Stimulated activated CD8-positive, alpha-beta memory T cell treated with anti-CD3 and anti-CD28 coated beads, Interleukin-15, amount 100 ng/mL, for 4 hours (primary cell): ENCODE results near the gene DPF3.

Experiments used
- DNase-seq, 2 donors: peaks; one replicate each; pipeline ENCODE4 v3.0.0-alpha.2; 2020; ENCODE audit warnings: low read depth in 2 of 2

Gene DPF3

DNA sequence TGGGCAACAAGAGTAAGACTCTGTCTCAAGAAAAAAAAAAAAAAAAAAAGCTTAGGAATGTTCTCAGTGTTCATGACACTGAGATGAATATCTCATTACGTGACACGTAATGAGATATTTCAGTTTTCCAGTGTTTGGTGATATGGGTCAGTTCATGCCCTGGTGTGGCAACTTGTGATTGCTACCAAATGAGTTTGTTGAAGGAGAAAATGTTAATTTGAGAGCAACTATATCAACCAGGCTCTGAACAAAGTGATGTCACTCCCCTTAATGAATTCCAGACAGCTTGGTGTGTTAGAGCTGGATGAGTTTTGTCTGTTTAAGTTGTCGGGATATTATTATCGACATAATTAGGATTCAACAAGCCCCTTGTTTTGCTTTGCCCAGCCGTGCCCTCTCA lies 211.7 kb downstream of the DPF3 start:
- no peak for DNase-seq

DNA sequence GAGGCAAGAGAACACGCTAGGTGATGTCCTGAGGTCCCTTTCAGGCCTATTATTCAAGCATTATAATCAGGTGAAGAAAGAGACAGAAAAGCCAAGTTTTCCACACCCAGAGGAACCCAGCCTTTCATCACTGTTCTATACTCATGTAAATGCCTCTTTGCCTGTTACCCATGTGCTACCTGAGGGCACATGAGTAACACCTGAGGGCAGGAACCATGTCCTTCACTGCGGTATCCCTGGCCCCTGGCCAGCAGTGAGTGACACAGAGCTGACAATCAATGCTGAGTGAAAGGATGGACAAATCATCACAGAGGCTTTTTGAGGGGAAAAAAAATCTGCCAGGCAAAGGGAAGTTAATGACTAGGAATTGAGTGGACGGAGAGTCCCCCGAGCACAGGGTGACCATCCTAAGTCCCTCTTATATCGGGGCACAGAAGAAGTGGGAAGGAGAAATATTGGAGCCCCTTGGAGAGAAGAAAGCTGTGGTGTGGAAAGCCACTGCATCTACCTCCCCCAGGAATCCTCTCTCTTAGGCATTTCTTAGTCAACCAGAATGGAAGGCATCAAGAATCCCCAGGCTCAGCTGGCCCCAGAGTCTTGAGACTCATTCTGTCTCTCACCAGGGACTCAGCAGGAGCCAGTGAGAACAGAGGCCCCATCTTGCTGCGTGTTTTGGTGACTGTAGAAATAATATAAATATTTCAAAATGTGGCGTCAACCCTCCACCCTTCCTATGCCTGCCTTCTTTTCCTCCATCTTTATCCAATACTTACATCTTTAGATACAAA lies 212.9 kb downstream of the DPF3 start:
- no peak for DNase-seq

DNA sequence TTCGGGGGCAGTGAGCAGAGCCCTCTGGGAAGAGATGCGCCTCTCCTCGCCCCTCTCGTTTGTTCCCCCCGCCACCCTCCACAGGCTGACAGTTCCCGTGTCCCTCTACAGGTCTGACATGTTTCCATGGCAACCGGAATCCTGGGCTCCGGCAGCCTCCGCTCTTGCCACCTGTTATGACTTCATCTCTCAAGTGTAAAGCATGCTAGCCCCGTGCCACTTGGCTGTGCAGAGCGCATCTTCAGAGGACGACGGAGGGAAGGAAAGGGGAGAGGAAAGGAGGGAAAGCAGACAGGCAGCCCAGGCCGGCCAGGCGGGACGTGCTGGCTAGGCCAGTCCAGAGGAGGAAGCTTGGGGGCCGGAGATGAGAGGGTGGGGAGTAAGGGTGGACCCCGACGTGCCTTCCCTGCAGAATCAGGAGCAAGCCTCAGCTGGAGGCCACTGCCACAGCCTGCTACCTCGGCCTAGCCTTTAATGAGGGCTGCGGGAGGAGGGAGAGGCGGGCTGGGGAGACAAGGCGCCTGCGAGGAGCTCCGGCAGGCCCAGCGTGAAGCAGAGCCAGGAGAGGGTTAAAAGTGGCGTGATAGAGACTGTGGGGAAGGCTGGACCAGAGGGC lies 214.3 kb downstream of the DPF3 start:
- no peak for DNase-seq

DNA sequence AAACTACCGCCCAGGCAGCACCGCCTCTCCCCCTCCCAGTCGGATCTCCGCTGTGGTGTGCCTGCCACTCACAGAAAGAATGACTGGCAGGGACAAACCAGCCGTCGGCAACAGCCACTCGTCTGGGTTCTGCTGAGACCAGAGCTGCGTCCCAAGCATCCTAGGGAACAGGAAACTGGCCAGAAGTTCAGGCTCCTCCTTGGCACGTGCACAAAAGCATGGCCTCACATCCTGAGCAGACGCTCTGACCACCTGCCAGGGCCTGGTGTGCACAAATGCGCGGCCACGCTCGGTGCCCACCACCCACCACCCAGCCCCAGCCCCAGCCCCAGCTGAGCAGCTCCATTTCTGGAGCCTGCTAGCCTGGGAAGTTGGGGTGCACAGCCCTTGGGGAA lies 214.8 kb downstream of the DPF3 start:
- no peak for DNase-seq

DNA sequence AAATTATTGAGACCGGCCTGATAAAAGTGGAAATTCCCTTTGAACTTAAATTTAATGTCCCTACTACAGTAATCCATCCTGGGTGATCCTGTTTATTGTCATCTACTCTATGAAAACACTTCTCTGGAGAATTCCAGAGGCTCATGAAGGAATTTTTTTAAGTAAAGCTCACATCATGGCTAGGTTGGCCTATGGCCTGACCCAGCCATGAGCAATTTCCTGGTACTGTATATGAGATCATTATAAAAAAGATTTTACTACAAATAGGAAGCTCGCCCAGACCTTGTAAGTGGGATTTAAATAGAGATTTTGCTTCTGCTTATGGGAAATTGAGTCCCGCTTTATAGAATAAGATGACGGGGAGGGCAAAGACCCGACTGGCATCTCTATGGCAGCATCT lies 215.5 kb downstream of the DPF3 start:
- DNase-seq: no peak

DNA sequence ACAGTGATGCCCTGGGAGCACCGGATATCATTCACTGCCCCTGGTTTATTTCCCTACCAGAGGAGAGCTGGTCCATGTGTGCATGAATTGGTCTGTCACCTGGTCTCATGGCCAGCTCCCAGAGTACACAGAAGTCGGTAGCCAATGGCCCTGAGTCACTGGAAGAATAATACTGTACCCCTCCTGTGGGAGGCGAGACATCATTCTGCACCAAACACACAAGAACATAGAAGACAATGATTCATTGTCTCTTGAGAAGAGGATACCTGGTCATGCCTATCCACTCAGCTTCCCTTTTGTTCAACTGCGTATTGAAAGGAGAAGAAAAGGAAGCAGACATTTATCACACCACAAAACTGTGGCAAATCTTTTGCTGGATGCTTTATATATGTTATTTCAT lies 216.2 kb downstream of the DPF3 start:
- DNase-seq: no peak

DNA sequence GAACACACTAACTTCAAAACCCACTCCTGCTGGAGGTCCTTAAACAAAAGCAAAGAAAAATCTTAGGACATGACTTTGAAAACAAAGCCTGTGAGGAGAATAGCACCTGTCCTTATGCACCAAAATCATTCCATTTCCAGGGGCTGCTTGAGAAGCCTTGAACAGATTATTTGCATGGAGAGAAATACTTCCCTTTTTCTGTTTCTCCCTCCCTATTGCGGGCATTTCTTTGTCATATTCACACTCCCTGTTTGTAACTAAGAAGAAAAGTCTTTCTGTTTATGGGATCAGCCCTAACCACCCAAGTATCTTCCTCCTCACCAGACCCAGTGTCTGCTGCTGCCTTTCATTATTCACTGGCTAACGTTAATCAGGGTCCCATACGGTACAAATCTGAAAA lies 218.8 kb downstream of the DPF3 start:
- DNase-seq: no peak

DNA sequence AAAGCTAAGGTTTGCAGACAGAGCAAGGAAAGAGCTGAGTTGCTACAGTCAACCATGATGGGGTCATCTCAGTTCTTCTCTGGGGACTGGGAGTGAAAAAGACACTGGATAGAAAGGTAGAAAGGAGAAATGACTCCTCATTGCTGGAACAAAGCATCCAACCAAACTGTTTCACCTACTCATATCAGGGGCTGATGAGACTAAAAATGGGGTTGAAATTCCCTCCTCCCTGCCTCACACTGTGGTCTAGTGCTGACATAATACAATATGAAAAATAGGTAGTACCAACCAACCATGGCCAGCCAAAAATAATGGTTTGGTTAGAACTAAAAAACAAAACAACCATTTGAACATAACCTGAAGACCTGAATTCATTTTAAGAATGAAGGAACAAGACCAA lies 220.7 kb downstream of the DPF3 start:
- no peak for DNase-seq

DNA sequence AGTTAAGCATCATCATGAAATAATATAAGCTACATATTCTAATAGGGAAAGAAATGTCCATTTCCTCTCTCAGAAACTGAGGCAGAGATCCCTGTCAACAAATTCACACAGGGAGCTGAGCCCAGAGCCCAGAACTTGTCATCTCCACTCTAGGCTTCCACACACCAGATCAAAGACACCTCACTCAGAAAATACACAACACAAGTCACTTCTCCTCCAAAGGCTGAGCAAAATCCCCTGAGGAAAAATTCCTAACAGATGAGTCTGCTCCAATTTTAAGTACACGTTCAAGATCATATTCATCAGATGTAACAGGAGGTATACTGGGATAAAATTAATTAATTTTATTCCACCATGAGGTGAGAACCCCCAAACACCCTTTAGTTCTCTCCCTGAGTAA lies 227.3 kb downstream of the DPF3 start:
- no peak for DNase-seq

DNA sequence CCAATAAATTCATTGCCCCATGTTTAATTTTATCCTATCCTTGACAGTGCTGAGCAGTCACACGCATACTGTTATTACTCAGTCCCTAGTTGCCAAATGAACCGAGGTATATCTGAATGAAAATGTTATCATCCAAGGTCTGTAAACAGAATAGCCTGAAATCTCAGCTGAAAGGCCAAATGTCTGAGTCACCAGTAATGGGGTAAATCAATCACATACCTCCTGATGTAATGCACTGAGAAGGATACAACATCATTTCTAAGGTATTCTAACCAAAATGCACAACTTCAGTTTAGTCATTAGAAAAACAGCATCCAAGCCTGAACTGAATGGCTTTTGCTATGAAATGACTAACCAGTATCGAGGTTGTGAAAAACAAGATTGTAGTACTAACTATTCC lies 228.6 kb downstream of the DPF3 start:
- DNase-seq: no peak

DNA sequence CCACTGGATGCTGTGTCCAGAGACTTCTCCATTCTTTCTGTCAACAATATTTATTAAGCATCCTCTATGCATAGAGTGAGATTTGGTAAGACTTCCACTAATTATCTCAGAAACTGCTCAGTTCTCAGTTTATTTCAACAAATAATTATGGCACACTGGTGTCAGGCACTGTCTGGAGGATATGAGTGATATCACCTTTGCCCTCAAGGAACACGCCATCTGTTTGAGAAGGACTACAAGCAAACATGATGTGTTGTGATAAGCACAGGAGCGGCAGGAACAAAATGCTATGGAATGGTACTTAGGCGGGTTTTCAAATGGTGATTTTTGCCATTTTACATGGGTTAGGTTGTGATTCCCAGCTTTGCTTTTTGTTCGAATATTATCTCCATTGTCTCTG lies 229.2 kb downstream of the DPF3 start:
- no peak for DNase-seq

DNA sequence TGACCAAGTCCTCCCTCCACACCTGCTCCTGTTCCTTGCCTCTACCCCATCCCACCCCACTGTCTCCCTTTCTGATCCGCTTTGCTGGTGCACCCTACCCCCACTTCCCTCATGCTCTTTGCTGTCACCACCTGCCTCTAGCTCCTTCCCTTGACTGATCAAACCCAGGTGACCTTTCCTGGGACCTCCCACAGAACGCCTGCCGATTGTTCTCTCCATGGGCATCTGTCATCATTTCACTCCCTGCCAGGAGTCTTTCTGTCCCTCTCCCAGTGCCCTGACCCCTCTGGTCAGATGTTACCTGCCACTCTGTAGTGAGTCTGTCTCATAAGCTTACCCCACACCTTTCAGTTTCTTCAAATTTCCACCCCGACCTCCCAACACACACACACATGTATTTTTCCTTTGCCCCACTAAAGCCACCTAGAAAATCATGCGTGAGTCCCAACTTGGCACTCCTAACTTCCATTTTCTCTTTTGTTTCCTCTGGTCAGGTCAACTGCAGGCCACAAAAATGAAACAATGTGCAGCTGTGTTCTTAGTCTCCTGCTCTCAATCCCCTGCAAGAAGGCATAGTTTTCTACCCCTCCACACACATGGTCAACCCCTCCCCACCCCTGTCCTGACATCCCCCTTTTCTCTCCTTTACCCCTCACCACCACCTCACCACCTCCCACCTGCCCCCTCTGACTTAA lies 229.8 kb downstream of the DPF3 start:
- no peak for DNase-seq

DNA sequence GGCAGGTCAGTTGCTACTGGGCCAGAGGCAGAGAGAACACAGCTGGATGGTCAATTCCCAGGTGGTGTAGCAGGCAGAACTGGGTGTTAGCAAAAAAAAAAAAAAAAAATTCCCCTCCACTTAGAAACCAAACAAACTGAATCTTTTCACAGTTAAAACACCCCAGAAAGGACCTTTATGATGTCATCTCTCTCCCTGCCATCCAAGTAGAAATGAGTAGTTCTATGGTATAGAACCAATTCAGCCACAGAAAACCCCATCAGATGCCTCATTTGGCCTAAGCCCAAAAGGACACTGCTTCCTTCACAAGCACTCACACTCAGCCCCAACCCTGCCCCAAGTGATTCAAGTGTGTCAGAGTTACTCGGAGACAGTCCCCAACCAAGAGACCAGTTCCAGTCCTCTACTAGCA lies 230.8 kb downstream of the DPF3 start:
- DNase-seq: no peak

DNA sequence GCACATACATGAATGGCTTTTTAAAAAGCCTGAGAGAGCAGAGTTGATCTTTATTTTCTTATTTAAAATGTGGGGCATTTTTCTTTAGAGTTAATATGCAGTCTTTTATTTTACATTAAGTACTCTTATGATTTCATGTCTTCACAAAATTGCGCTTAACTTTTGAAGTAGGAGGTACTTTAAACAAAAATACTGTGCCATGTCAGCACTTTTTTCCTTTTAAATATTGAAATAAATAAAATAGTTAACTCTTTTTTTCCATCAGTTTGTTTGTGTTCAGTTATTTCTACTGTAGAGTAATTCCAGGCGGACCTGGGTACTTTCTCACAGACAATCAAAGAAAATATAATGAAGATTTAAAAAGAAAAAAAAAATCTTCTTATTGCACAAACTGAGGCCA lies 231.7 kb downstream of the DPF3 start:
- DNase-seq: no peak

DNA sequence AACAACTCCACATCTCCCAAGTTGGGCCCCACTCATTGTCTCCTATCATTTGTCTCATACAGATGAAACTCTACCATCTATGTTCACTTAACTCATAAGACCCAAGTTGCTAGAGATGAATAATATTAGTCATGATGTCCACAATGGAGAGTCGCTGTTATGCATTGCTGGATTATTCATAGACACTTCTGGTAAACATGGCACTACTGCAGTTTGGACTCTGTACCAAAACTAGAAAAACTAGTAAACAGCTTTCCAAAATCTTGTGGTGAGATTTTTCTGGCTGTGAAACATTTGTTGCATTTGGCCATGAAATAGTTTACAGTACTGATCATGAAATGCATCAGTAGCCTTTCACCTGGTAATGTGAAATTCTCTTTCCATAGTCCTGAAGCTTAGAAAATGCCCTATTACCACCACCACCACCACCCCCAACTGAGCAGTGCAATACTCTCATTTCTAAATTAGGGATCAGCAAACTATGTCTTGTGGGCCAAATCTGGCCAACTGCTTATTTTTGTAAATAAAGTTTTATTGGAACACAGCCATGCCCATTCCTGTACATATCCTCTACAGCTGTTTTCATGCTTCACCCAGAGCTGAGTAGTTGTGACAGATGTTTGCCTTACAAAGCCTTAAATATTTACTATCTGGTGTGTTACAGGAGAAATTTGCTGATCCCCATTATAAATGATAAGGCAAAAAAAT lies 236.5 kb downstream of the DPF3 start:
- no peak for DNase-seq

DNA sequence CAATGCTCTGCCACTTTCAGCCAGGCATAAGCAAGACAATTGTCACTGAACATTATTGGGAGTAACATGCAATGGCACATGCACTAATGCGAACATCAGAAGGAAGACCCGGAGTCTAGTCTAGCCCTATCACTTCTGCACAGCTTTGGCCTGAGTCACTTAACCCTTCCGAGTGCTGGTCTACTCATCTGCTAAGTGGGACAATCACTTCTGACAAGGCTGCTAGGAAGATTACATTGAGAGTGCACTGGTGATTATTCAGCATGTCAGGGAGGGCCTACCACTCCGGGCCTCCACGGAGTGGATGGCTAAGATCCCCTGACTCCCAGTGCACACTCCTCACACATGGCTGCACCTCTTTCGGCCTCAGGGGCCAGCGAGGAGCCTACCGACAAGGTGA lies 240.9 kb downstream of the DPF3 start:
- no peak for DNase-seq

DNA sequence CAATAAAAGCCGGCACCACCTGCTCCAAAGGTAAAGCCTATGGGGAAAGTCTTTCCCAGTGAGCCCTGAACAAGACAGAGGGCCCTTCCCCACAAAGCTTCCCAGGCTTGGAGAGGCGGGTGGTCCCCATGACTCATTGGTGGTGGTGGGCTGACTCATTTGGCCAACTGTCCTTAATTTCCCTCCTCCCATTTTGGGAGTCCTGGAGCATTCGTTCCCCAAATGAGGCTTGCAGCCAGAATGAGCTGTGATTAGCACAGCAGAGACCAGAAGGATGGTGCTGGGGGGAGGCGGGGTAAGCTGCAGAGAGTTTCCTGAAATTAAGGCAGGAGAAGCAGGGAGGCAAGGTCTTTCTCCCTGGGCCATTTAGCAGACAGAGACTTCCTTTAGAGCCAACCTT lies 241.7 kb downstream of the DPF3 start:
- no peak for DNase-seq

DNA sequence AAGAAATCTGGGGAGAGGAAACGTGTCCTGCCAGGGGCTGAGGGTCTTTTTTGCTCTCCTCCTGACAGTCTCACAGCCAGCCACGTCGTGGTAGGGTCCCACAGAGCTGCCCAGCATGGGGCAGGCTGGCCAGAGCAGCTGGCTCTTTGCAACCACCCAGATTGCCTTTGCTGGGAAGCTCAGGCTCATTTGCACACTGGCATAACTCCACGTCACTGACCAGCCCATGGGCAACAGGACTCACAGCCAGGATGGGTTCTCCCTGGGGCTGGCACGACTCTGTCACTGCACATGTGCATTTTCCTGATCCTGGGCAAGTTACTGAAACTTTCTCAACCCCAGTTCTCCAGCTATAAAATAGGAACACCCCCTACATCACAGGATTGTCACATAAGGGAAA lies 242.2 kb downstream of the DPF3 start:
- DNase-seq: no peak

DNA sequence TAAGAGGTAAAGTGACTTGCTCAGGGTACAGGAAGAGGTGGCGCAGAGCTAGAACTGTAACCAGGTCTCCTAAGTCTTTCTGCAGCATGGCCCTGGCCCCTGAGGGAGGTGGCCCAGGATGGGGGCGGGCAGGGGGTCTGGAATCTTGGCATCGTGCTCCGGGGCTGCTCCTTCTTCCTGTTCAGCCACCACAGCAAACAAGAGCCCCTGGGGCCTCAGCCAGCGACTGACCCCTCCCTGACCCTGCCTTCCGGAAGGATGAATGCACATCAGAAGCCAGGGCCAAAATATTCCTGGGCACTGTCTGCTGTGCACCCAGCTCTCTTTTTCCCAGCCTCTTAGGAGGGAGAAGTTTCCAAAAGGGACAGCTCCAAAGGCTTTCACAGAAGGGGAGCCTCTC lies 242.8 kb downstream of the DPF3 start:
- DNase-seq: no peak

DNA sequence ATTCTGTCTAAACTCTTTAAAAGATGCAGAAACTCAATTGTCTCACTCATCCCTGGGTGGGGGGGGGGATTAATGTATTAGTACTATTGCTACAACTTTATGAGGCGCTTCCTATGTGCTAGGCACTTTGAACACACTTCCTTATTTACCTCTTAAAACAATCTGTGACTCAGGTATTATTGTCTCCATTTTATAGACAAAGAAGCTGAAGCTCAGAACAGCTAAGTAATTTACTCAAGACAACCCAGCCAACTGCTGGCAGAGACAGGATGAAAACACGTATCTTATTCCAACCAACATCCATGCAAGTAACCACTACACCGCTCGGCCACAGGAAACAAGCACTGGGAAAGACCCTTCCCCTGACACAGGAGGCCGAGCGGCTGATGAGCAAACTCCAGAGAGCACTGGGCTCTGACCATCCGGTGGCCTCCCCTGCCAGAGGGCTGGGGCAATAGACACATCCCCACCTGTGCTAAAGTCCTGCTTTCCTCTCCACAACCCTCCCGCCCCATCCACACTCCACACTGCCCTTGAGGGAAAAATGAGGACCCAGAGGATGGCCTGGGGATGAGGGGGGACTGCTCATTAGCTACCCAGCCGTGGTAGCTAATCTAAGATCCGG lies 244.2 kb downstream of the DPF3 start:
- no peak for DNase-seq

DNA sequence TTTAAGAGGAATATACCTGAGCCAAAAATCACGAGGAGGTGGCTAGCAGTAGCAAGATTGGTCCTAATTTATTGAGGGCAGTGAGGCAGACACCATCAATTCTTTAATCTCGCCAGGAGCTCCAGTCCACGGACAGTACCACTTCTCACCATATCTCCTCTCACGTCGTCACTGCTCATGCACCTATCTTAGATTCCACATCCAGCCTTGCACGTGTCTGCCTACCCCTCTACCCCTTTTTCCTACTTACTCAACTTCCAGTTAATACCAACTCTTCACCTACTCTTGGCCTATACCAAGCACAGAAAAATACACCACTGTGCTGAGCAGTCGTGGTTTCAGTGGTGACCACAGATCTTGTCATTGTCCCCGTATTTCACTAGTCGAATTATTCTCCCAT lies 246.1 kb downstream of the DPF3 start:
- no peak for DNase-seq

DNA sequence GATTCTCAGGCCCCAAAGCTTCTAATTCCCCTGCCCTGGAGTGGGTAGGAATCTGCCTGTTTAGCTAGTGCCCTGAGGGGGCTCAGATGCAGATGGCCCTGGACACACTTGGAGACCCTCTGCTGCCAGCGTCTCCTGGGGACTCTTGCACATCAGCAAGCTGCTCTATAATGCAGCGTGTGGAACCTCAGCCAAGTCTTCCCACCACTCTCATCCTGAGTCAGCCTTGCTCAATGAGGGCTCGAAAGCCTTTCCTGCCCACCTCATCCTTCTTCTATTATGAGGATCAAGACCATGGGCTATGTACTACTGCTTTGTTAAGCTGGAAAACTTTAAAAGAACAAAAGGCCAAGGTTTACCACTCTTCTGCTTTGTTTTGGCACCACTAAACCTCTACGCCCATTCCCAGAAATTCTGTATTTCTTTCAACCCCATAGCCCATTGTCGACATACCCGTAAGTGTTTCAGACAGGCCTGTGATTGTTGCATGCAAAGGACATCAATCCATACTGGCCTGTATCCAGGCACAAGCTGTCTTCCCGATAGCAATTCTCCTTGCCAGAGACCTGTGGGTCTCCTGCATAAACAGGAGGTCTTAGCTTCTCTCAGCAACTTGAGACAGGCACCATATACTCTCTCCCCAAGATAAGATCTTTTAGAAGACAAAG lies 246.9 kb downstream of the DPF3 start:
- no peak for DNase-seq
